Panc1 (cell line): ENCODE data around the gene SCARF2. TPM values are rescaled to one million over a fixed set of nuclear protein-coding genes. Genes with fewer than 3 reads are reported as not detected.

Experiments used
- ATAC-seq: fragments of 200-7000 bp; cut with Tn5 transposase; 2 replicates; pipeline ENCODE4 v1.9.1; 2020; ENCODE audit warnings: mild to moderate bottlenecking, moderate library complexity
- BruUV-seq: library from RNA; stranded (reverse); fragments of 400-500 nt; replicated peaks from 2 replicates; lab custom pipeline; 2021; lab: Mats Ljungman, UMichigan
- CTCF ChIA-PET: fragments of 300-600 bp; sonication (Branson Sonifier 250); formaldehyde crosslinking; loops from one replicate; lab custom pipeline; 2022; ENCODE audit warnings: antibody characterized with exemption; lab: Charles Lee
- POLR2A ChIA-PET: fragments of 300-600 bp; sonication (Branson Sonifier 250); formaldehyde crosslinking; loops from one replicate; lab custom pipeline; 2022; ENCODE audit warnings: antibody characterized with exemption; lab: Charles Lee
- DNase-seq: peaks from one replicate; pipeline ENCODE4 v3.0.0-alpha.2; 2010; ENCODE audit warnings: low read depth, low spot score
- H3K27ac ChIP-seq: 2 replicates; pipeline ENCODE4 v1.5.1; 2011; ENCODE audit warnings: mild to moderate bottlenecking, low read length, inconsistent platforms
- H3K27me3 ChIP-seq: fragments of 200-500 bp; sonication (Bioruptor generic); 2 replicates; pipeline ENCODE4 v1.6.0; 2014; ENCODE audit warnings: low read length, inconsistent platforms; ENCODE audit not compliant: control insufficient read depth, insufficient read depth
- H3K36me3 ChIP-seq: fragments of 200-500 bp; sonication (Bioruptor generic); 2 replicates; pipeline ENCODE4 v1.5.1; 2014; ENCODE audit warnings: inconsistent platforms, mild to moderate bottlenecking, low read length, moderate library complexity; ENCODE audit not compliant: control insufficient read depth, insufficient read depth
- H3K4me1 ChIP-seq: 2 replicates; pipeline ENCODE4 v1.5.1; 2011; ENCODE audit warnings: inconsistent platforms, mild to moderate bottlenecking, low read length, moderate library complexity; ENCODE audit not compliant: control insufficient read depth, insufficient read depth
- H3K4me3 ChIP-seq, 2 experiments: 2 replicates each; pipeline ENCODE4 v1.5.1; 2011 to 2012; ENCODE audit warnings: low read depth in 2 of 2, low read length in 2 of 2, mild to moderate bottlenecking in 2 of 2, inconsistent platforms in 1 of 2, moderate library complexity in 1 of 2
- H3K9me3 ChIP-seq: fragments of 200-500 bp; sonication (Bioruptor generic); 2 replicates; pipeline ENCODE4 v1.5.1; 2014; ENCODE audit warnings: low read depth, mild to moderate bottlenecking, inconsistent platforms, low read length, moderate library complexity; ENCODE audit not compliant: control insufficient read depth, insufficient read depth
- CTCF ChIP-seq: fragments of 450-650 bp; IDR thresholded peaks from 2 replicates; pipeline ENCODE4 v1.5.1; 2017; ENCODE audit warnings: mild to moderate bottlenecking
- POLR2AphosphoS5 ChIP-seq: IDR thresholded peaks from 2 replicates; pipeline ENCODE4 v1.6.1; 2012; ENCODE audit warnings: mild to moderate bottlenecking, low read depth, low read length, moderate library complexity
- SIN3A ChIP-seq: IDR thresholded peaks from 2 replicates; pipeline ENCODE4 v1.6.1; 2012; ENCODE audit warnings: low read depth, mild to moderate bottlenecking, low read length, moderate library complexity, borderline replicate concordance; ENCODE audit not compliant: insufficient read depth
- TCF7L2 ChIP-seq: IDR thresholded peaks from 2 replicates; pipeline ENCODE4 v1.6.1; 2011; ENCODE audit warnings: mild to moderate bottlenecking, low read depth, low read length, inconsistent platforms
- in situ Hi-C: cut with HindIII; loops from 2 replicates; pipeline ENCODE4 v1.10.0; 2016; ENCODE audit warnings: low sequenced_read_pairs, low pct_unique_long_range_greater_than_20kb
- intact Hi-C: fragments of 100-400 bp; cut with micrococcal nuclease; formaldehyde crosslinking; loops from one replicate; pipeline ENCODE4 v1.10.0; 2022; ENCODE audit not compliant: unreplicated experiment
- total RNA-seq: library from RNA; stranded (reverse); gene quantifications from one replicate; pipeline ENCODE4 v1.2.1, GENCODE V29; 2021; ENCODE audit not compliant: unreplicated experiment
- TF ChIP-seq, protein P1 (sequence below), 2 experiments: IDR thresholded peaks; 2 replicates each; pipeline ENCODE4 v1.6.1; 2011 to 2012; ENCODE audit warnings: low read depth in 2 of 2, control low read depth in 1 of 2, low read length in 1 of 2, mild to moderate bottlenecking in 1 of 2, moderate library complexity in 1 of 2; ENCODE audit not compliant: insufficient read depth in 1 of 2

The SCARF2 gene
- total RNA-seq, 1 experiment from 2014 or later = 3.2 TPM

- Histone ChIP-seq H3K9me3 (no peaks in the 10 kb centered on the region), H3K27me3 (no peaks in the 10 kb centered on the region), H3K27ac (no peak overlapping the region), H3K4me1 (no peaks in the 10 kb centered on the region), H3K4me3 (no peak overlapping the region), H3K36me3 (no peaks in the 10 kb centered on the region; the same call in 1 of the 2 replicates)
- DNase-seq = no peak
- no TSS peak for BruUV-seq
- in situ Hi-C loops (no loop called here), intact Hi-C loops (no loop called here)
- ChIA-PET CTCF (no interaction called here), POLR2A (interaction anchor here (0.6 kb wide), 1 partner anchor 113 kb away, joined by 3 read pairs; no protein-coding TSS in a partner anchor)
- no peak for ATAC-seq
- TF ChIP-seq TCF7L2 (no peak), CTCF (no peak), POLR2AphosphoS5 (no peak), SIN3A (no peak)
- TF ChIP-seq, protein P1, sequence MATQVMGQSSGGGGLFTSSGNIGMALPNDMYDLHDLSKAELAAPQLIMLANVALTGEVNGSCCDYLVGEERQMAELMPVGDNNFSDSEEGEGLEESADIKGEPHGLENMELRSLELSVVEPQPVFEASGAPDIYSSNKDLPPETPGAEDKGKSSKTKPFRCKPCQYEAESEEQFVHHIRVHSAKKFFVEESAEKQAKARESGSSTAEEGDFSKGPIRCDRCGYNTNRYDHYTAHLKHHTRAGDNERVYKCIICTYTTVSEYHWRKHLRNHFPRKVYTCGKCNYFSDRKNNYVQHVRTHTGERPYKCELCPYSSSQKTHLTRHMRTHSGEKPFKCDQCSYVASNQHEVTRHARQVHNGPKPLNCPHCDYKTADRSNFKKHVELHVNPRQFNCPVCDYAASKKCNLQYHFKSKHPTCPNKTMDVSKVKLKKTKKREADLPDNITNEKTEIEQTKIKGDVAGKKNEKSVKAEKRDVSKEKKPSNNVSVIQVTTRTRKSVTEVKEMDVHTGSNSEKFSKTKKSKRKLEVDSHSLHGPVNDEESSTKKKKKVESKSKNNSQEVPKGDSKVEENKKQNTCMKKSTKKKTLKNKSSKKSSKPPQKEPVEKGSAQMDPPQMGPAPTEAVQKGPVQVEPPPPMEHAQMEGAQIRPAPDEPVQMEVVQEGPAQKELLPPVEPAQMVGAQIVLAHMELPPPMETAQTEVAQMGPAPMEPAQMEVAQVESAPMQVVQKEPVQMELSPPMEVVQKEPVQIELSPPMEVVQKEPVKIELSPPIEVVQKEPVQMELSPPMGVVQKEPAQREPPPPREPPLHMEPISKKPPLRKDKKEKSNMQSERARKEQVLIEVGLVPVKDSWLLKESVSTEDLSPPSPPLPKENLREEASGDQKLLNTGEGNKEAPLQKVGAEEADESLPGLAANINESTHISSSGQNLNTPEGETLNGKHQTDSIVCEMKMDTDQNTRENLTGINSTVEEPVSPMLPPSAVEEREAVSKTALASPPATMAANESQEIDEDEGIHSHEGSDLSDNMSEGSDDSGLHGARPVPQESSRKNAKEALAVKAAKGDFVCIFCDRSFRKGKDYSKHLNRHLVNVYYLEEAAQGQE (IDR thresholded peaks at IDR 0.05; ENCODE audit: insufficient read depth in 1 of 2, low read depth in 2 of 2, low read length in 1 of 2) = no peak
These were observed 48.3 kb downstream of the SCARF2 start for GRCh38 chr22:20389288-20389687.

- H3K27me3 ChIP-seq = no peaks in the 10 kb centered on the region
- no peak overlapping the region for H3K27ac ChIP-seq
- H3K9me3 ChIP-seq = no peaks in the 10 kb centered on the region
- TF ChIP-seq POLR2AphosphoS5 = no peak
- TF ChIP-seq, protein P1 (IDR thresholded peaks at IDR 0.05; ENCODE audit: insufficient read depth in 1 of 2, low read depth in 2 of 2, low read length in 1 of 2) = no peak
- TF ChIP-seq TCF7L2 = no peak
- no peak for TF ChIP-seq CTCF
- no peak for TF ChIP-seq SIN3A
- no peak overlapping the region for H3K4me3 ChIP-seq
- no peak for DNase-seq
- ChIA-PET CTCF (no interaction called here), POLR2A (no interaction called here)
- in situ Hi-C loops = no loop called here
- no TSS peak for BruUV-seq
- intact Hi-C loops = no loop called here
- no peaks in the 10 kb centered on the region for H3K4me1 ChIP-seq
- ATAC-seq = no peak
- H3K36me3 ChIP-seq = no peaks in the 10 kb centered on the region
These were observed 49.4 kb downstream of the SCARF2 start for GRCh38 chr22:20388200-20388599.
